ENCODE measurements around the gene LOXL3.
A peak's percentile ranks its signal among the peaks of the same experiment; 100 is the strongest.

LOXL3 gene

DNA sequence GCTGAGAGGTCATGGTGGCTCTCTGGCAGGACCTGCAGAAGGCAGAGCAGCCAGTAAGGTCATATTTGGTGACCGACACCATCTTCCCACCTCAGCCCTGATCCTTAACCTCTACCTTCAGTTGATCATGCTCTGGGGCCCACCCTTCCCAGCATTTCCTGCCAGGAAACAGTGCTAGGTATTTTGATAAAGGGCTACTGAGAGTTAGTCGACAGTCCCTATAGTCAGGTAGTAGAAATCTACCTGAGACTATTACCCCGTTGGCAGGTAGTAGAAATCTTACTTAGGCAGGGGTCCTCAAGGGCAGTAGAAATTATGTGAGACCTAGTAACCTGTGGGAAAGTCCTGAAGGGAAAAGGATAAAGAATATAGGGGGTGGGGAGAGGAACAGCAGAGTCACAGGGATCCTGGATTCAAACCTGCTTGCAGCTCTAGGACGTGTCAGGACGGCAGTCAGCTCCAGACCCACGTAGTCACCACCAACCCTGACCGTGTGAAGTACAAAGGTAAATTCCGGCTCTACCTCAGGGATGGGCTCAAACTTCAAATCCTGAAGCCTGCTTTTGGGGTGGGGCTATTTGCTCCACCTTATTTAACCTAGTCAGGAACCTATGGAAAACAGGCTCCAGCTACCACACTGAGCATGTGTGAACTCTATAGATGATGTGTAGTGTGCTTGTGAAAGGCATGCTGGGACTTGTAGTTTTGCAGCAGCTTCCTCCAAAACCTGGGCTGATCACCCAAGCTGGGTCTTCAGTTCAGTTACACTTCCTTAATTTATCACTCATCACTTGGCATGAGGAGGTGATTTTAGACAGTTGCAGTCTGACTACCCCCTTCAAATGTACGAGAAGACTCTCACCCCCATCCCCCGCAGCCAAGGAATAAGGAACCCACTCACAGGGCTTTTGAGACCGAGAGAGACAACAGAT lies 27.8 kb downstream of the LOXL3 start, which contains the start of gene DQX1:
Gene DQX1, minus strand, starts transcription at position 515 of the 932 bp plus-strand sequence. Its CDS starts 502 bp downstream, at position 13.
- peak; percentile 98 for DNase-seq

- DNase-seq: no peak
Measured at GRCh38 chr2:74524955-74525716, 28.6 kb downstream of the LOXL3 start.

- DNase-seq: no peak
Measured at GRCh38 chr2:74524005-74524404, 29.7 kb downstream of the LOXL3 start.

- DNase-seq: no peak
Measured at GRCh38 chr2:74522516-74522915, 31.2 kb downstream of the LOXL3 start.

GRCh38 chr2:74516650-74517049 lies 37.1 kb downstream of the LOXL3 start:
- DNase-seq: no peak

- DNase-seq: no peak
Measured at GRCh38 chr2:74515981-74516633, 37.6 kb downstream of the LOXL3 start.

GRCh38 chr2:74515271-74515980 lies 38.3 kb downstream of the LOXL3 start:
- no peak for DNase-seq

DNA sequence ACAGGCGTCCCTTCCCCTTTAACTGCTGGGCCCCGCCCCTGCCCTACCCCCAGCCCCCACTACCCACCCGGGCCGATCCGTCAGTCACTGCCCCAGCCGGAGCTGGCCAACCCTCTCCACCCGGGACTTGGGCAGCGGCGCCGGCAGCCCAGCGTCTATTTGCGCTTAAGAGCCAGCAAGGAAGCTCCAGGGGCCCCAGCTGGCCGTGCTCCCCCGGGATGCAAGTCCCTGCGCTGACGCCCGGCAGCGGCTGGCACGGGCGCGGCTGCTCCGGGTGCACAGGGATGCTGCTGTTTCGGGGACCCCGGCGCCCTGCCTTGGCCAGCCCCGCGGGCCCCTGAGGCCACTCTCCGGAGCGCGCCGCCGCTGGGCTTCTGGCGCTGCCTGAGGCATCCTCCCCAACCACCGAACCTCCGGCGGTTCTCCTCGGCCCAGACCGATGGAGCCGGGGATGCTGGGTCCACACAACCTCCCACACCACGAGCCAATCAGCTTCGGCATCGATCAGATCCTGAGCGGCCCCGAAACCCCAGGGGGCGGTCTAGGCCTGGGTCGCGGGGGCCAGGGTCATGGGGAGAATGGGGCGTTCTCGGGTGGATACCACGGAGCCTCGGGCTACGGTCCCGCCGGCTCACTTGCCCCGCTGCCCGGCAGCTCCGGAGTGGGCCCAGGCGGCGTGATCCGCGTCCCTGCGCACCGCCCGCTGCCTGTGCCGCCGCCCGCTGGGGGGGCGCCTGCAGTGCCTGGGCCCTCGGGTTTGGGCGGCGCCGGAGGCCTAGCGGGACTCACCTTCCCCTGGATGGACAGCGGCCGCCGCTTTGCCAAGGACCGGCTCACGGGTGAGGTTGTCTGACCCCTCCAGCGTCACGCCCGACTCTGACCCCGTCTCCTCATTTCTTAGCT lies 39.1 kb downstream of the LOXL3 start, which contains the start of gene TLX2:
Gene TLX2, plus strand, starts transcription at position 83 of the 903 bp plus-strand sequence. Its CDS starts 357 bp downstream, at position 440.
- no peak for DNase-seq

DNA sequence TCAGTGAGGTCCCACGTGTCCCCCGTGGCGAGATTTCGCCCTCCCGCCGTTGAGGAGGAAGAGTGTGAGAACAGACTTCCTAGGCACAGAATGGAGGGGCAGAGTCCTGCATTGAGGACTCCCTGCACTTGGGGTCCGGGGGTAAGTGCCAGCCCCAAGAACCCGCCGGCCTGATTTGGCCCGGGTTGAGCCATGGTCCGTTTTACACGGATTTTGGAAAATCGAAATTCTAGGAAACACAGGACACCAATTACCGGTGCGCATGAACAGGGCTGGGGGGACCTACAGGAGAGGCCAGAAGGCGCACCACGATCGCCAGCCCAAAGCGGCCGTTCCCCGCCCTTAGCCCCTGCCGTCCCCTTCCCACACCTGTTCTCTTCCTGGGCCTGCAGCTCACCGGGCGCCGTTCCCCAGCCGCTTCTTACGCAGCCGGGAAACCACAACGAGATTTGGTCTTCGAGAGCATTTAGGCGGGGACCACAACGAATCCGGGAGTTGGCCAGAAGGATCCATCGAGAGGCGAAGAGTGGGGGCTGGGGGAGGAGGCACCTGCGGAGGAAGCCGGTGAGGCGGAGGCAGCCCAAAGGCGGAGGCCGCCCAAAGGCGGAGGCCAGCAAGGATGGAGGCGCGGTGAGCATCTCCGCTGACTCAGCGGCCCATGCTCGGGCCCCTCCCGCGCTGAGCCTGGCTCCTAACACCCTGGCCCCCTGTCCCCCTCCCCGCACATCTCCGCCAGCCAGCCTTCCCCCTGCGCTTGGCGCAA lies 40.0 kb downstream of the LOXL3 start:
- DNase-seq: no peak

DNA sequence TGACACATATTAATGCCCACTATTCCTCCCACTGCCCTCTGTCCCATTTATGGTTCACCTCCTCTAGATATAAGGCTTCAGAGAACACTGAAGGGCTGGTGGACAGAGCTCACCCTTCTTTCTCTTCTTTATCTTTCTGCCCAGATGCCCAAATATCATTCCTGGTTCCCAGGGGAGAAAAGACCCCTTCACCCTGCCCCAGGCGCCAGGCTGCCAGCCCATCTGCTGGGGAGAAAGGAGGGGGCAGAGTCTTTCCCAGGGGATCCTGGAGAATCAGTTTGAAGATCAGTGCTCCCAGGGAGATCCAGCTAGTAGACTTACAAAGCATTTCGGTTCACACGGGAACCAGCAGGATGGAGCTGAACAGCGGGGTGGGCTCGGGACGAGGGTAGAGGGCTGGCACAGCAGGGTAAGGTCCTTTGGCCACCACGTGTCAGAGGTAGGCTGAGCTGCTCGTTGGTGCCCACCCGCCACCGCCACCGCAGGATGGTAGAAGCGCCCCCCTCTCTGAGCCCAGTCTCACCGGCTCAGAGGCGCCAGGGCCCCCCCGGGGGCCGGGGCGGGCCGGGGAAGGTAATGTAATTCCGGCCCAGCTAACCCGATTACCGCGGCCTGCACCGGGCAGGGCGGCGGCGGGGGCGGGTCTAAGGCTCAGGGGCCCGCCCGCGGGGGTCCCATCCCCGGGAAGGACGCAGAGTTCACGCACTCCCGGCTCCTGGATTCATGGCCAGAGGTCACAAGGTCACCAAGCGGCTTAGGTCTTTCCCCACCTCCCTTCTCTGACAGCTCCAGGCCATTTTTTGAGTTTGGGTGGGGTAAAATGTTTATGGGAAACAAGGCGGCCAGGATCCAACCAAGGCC lies 40.8 kb downstream of the LOXL3 start:
- DNase-seq: no peak

DNA sequence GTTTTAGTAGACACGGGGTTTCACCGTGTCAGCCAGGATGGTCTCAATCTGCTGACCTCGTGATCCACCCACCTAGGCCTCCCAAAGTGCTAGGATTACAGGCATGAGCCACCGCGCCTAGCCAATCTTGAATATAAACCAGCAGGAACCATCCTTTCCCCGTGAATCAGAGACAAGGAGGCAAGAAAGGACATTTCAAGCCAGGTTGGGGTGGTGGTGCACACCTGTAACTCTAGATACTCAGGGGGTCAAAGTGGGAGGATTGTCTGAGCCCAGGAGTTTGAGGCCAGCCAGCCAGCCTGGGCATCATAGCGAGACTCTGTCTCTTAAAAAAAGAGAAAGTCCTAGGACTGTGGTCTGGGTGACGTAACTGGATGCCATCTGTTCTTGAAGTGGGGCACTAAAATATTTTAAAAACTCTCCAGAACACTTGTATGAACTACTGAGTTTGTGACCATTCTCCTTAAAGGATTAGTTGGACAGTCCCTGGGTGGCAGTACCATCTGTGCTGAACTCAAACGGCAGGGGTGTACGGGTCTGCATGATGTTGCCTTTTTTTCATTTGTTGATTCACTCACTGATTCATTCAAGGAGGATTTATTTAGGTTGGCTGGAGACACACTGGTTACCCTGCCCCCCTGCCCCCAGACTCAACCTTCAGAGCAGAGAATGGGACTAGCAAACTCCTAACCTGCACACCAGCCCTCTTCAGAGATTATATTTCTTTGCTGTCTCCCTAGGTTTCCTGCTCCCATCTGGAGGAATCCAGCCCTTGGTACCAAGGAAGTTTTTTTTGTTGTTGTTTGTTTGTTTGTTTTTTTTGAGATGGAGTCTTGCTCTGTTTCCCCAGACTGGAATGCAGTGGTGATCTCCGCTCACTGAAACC lies 42.4 kb downstream of the LOXL3 start:
- peak; percentile 50 for DNase-seq

GRCh38 chr2:74510272-74510671 lies 43.5 kb downstream of the LOXL3 start:
- no peak for DNase-seq

DNA sequence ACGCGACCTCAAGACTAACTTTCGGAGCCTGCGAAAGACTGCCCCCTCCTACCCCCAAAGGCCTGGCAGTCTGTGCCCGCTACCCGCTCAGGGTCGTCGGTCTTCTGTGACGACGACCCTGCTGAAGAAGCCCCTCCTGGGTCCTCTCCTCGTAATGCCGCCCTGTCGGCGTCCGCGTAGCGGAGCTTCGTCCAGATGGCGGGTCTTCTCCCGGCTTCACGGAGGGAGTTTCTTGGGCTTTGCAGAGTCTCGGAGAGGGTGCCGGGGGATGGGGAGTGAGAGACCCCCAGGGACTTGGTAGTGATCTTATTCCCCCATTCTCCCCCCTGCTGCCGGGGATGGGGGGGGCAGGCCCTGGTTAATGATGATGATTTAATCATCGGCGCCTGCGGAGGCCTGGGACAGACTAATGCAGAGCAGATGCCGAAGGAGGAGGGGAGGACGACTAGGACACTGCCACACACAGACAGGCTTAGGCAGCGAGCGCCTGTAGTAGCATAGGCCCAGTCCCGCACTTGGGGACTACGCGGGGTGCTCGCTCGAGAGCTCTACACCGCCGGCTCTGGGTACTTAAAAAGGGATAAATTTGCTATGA lies 45.7 kb downstream of the LOXL3 start:
- DNase-seq: no peak

- peak; percentile 96 for DNase-seq
Measured at GRCh38 chr2:74507145-74507925, 46.4 kb downstream of the LOXL3 start, which contains the start of gene PCGF1. Gene PCGF1, minus strand, starts transcription at chr2:74507695. Its CDS starts 27 bp downstream, at chr2:74507668.

DNA sequence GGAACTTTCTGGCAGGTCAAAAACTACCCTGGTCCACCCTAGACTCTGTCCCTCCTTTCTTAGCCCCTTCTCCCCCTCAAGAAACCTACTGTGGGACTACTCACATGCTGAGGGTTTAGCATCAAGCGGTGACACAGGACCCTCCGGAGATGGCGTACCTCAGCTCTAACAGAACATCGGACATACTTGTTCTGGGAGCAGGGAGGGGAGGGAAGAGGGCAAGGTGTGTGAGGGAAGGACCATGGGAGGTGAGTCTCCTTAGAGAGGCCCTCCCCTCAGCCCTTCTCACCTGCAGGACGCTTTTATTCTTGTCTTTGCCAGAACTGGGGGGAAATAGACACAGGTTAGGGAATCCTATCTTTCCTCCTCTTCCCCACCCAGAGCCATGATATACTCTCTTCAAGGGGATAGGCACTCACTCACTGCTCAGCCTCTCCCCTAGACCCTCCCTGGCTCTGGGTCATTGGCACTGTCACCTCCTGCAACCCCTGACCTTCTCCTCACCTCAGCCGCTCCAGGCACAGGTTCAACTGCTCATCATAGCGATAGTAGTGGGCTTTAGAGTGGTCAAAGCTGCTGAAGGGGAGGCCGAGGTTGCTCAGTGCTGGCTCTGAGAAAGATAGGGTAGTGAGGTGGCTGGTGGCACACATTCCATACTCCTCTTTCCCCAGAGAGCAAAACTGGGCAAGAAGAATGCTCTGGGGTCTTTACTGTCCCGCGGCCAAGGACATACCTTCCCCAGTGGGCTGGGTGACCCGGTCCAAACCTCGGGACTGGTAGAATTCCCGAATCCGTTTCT lies 48.1 kb downstream of the LOXL3 start:
- DNase-seq: no peak

GRCh38 chr2:74504591-74504990 lies 49.2 kb downstream of the LOXL3 start:
- no peak for DNase-seq
